ENCODE data around the gene ABHD3. TPM values are rescaled to one million over a fixed set of nuclear protein-coding genes. Genes with fewer than 3 reads are reported as not detected.

ABHD3 gene
- total RNA-seq, 2 experiments from 2014 or later = 17.8 to 18.0 TPM

- POLR2A ChIA-PET = no interaction called here
Observed at GRCh38 chr18:21706386-21706865, 1.9 kb upstream of the ABHD3 start.

GRCh38 chr18:21703241-21703820 is 1.2 kb downstream of the ABHD3 start:
- intact Hi-C loops (cut with micrococcal nuclease) = loop anchor here (10.0 kb wide), 1 partner anchor 89 kb away; the partner anchor contains the start of gene SNRPD1
- Mint-ChIP-seq H3K9me3 (no peaks in the 10 kb centered on the region), H3K4me3 (peak overlapping the region; percentile 94), H3K27me3 (no peaks in the 10 kb centered on the region), H3K4me1 (ENCODE audit: low read depth) (peaks cover 25% of the 10 kb centered on the region), H3K27ac (peak overlapping the region; percentile 92), H3K36me3 (ENCODE audit: low read depth) (peaks cover 31% of the 10 kb centered on the region)
- CTCF ChIA-PET = interaction anchor here (1.0 kb wide), 2 partner anchors 22 to 24 kb away, joined by 3 read pairs; no protein-coding TSS in a partner anchor
- ATAC-seq = peak; percentile 3
- peak; percentile 53 for DNase-seq
- POLR2A ChIA-PET = interaction anchor here (0.5 to 1.4 kb wide), 6 partner anchors 9 to 1910 kb away, joined by 3 to 8 read pairs (median 4); partner anchors contain the start of genes ESCO1 and SNRPD1
- TF ChIP-seq, protein P1, sequence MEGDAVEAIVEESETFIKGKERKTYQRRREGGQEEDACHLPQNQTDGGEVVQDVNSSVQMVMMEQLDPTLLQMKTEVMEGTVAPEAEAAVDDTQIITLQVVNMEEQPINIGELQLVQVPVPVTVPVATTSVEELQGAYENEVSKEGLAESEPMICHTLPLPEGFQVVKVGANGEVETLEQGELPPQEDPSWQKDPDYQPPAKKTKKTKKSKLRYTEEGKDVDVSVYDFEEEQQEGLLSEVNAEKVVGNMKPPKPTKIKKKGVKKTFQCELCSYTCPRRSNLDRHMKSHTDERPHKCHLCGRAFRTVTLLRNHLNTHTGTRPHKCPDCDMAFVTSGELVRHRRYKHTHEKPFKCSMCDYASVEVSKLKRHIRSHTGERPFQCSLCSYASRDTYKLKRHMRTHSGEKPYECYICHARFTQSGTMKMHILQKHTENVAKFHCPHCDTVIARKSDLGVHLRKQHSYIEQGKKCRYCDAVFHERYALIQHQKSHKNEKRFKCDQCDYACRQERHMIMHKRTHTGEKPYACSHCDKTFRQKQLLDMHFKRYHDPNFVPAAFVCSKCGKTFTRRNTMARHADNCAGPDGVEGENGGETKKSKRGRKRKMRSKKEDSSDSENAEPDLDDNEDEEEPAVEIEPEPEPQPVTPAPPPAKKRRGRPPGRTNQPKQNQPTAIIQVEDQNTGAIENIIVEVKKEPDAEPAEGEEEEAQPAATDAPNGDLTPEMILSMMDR (IDR thresholded peaks at IDR 0.05) = no peak

More at GRCh38 chr18:21706386-21706865, 1.9 kb upstream of the ABHD3 start:
- H3K4me1 Mint-ChIP-seq (ENCODE audit: low read depth) = peaks cover 31% of the 10 kb centered on the region
- intact Hi-C loops (cut with micrococcal nuclease) = loop anchor here (5.0 to 10.0 kb wide), 2 partner anchors 36 to 92 kb away; partner anchors contain the start of genes MIB1 and SNRPD1
- no peak overlapping the region for H3K27ac Mint-ChIP-seq
- CTCF ChIA-PET = interaction anchor here (0.9 kb wide), 1 partner anchor 25 kb away, joined by 3 read pairs; no protein-coding TSS in a partner anchor
- H3K9me3 Mint-ChIP-seq = no peaks in the 10 kb centered on the region
- TF ChIP-seq, protein P1 (IDR thresholded peaks at IDR 0.05) = no peak
- no peaks in the 10 kb centered on the region for H3K27me3 Mint-ChIP-seq
- DNase-seq = no peak
- ATAC-seq = no peak
- H3K36me3 Mint-ChIP-seq (ENCODE audit: low read depth) = peaks cover 15% of the 10 kb centered on the region
- H3K4me3 Mint-ChIP-seq = no peak overlapping the region

DNA sequence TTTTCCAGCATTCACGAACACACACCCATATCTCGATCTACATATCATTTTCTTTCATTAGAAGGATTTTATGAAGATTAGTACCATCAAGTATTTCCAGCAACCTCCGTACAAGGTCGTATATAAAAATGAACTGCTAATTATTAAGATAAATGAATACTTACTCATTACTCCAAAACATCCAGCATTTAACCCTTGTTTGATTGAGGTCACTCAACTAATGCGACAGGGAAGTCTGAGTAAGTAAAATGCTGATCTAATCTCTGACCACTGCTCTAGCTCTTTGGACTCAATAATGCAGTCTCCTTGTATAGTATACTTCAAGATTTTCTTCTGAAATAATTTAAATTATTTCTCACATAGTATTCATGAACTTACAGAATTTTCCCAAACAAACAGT is 2.0 kb downstream of the ABHD3 start:
- ChIA-PET CTCF (interaction anchor here (1.0 kb wide), 1 partner anchor 22 kb away, joined by 3 read pairs; no protein-coding TSS in a partner anchor), POLR2A (interaction anchor here (0.7 to 1.2 kb wide), 2 partner anchors 9 to 90 kb away, joined by 3 to 4 read pairs; partner anchors contain the start of gene SNRPD1)
- Mint-ChIP-seq H3K27me3 (no peaks in the 10 kb centered on the region), H3K4me1 (ENCODE audit: low read depth) (peaks cover 25% of the 10 kb centered on the region), H3K27ac (peak overlapping the region; percentile 6), H3K36me3 (ENCODE audit: low read depth) (peaks cover 32% of the 10 kb centered on the region), H3K9me3 (no peaks in the 10 kb centered on the region), H3K4me3 (peak overlapping the region; percentile 94)
- no peak for DNase-seq
- TF ChIP-seq, protein P1 (IDR thresholded peaks at IDR 0.05) = no peak
- intact Hi-C loops (cut with micrococcal nuclease) = loop anchor here (10.0 kb wide), 1 partner anchor 88 kb away; the partner anchor contains the start of gene SNRPD1
- ATAC-seq = no peak

DNA sequence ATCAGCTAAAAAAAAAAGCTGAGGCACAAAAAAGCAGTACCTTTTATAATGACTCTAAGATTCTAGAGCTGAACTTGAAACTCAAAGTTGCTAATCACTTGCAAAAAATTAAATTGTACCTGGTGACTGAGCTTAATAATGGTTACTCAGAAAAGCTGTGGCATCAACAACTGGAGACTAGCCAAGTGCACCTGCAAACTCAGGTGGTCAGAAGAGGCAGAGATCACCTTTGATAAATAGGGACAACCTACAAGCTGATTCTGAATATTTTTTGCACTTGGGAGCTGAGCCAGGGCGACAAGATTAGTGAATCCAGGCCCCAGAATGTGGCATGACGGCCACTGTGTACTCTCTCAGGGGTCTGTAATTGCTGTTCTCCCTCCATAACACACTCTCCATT is 3.0 kb downstream of the ABHD3 start:
- TF ChIP-seq, protein P1 (IDR thresholded peaks at IDR 0.05) = no peak
- intact Hi-C loops (cut with micrococcal nuclease) = loop anchor here (10.0 kb wide), 1 partner anchor 87 kb away; the partner anchor contains the start of gene SNRPD1
- ChIA-PET CTCF (interaction anchor here (0.8 to 1.9 kb wide), 4 partner anchors 10 to 101 kb away, joined by 3 to 8 read pairs (median 4); partner anchors contain the start of gene ESCO1), POLR2A (interaction anchor here (1.2 kb wide), 1 partner anchor 88 kb away, joined by 3 read pairs; no protein-coding TSS in a partner anchor)
- Mint-ChIP-seq H3K27me3 (no peaks in the 10 kb centered on the region), H3K9me3 (no peaks in the 10 kb centered on the region), H3K27ac (no peak overlapping the region), H3K4me3 (no peak overlapping the region), H3K36me3 (ENCODE audit: low read depth) (peaks cover 33% of the 10 kb centered on the region), H3K4me1 (ENCODE audit: low read depth) (peaks cover 22% of the 10 kb centered on the region)
- DNase-seq (no peak), ATAC-seq (no peak)

Data from activated CD8-positive, alpha-beta T cell treated with anti-CD3 and anti-CD28 coated beads for 36 hours (primary cell).